ENCODE data around the gene PSRC1.

Gene PSRC1

DNA sequence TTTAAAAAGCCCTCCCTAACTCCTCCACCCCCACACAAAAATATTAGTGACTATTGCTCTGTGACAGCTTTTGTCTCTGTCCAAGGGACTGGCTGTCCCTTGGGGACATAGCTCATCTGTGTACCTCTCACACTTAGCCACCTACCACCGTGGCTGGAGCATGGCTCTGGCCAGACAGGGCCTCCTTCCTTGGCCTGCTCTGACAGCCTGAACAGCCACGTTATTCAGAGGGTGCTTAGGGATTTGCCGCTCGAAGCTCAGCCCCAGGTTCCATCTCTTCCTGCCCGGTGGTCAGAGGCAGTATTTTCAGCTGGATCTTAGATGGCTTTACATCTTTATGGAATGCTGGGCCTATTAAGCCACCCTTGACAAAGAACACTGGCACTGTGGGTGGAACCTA, 39.7 kb downstream of the PSRC1 start:
- no peak for DNase-seq

DNA sequence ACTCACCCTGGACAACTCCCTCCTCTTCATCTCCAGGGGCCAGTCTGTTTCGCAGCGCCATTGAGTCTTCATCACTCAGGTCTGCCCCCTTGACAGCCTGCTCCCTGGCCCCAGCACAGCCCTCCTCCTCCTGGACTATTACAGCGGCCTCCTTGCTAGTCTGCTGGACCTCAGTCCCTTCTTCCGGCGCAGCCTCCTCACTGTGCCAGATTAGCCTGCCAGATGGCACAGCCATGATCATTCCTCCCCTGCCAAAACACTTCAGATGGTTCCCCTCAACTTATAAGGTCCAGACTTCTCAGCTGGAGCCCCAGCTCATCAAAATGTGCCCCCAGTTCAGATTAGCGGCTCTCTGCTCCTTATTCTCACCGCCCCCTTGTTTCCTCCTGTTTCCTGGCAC, 40.6 kb downstream of the PSRC1 start:
- DNase-seq, result no peak

- DNase-seq, result peak; percentile 57
These were observed 41.1 kb downstream of the PSRC1 start for GRCh38 chr1:109241841-109242345.

DNA sequence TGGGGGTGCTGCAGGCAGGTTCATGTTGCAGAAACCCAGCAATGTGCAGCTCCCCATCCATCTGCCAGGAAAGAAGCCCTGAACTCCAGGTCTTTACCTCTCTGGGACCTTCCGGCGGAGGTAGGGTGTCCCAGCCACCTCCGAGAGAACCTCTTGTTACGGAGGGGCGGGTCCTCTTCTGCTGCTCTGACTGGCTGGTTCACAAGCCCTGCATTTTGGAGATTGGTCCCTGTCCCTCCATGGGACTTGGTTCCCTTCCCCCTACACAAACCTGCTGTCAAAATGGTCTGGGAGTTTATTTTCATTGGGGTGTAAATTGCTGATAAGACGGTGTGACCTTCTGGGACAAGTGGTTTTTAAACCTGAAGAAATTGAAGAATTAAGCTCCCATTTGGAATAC, 41.6 kb downstream of the PSRC1 start:
- DNase-seq, result no peak

GRCh38 chr1:109240158-109241152, 42.5 kb downstream of the PSRC1 start:
- peak; percentile 72 for DNase-seq

GRCh38 chr1:109239409-109240068, 43.4 kb downstream of the PSRC1 start:
- no peak for DNase-seq

- no peak for DNase-seq
These were observed 43.9 kb downstream of the PSRC1 start for GRCh38 chr1:109239047-109239408.

DNA sequence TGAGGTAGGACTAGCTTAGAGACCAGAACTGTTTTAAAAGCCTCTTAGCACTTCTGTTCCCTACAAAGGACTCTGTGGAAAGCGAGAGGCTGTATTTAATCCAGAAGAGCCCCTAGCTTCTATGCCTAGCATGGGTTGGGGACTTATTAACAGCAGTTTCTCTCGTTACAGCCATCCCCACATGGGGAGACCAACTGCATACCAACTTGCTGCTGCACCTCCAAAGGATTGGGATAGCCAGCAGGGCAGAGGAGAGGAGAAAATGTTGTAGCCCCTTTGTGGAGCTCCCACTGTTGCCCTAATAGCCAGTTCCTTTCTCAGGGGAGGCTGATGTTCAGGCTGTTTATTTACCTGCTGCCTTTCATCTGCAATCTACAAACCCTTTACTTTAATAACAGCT, 44.6 kb downstream of the PSRC1 start:
- DNase-seq, result no peak

DNA sequence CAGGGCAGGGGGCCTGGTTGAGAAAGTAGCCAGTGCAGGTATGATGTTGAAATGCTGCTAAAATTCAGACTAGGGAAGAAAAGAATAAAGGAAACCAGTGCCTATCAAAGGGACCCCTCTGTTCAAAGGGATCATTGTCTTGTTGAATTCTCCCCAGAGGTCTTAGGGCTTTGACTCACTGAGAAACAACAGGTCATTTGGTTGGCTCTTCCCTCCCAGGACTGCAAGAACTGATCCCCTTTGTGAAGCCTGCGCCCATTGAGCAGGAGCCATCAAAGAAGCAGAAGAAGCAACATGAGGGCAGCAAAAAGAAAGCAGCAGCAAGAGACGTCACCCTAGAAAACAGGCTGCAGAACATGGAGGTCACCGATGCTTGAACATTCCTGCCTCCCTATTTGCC, 45.4 kb downstream of the PSRC1 start:
- DNase-seq, result no peak

DNA sequence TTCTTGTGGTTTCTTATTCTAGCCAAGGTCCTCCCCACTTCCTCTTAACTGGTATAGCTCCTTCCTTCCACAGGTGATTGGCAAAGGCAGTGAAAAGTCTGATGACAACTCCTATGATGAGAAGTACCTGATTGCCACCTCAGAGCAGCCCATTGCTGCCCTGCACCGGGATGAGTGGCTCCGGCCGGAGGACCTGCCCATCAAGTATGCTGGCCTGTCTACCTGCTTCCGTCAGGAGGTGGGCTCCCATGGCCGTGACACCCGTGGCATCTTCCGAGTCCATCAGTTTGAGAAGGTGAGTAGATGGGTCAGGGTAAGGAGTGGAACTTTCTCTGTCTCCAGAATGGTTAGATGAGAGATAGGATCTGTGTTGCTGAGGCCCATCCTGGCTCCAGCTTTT, 47.8 kb downstream of the PSRC1 start:
- no peak for DNase-seq

- DNase-seq, result no peak
These were observed 51.9 kb downstream of the PSRC1 start for GRCh38 chr1:109231066-109231465.
